Measurements from ENCODE around the gene MTSS2. TPM values are rescaled to one million over a fixed set of nuclear protein-coding genes. Genes with fewer than 3 reads are reported as not detected.

The MTSS2 gene
- total RNA-seq, 1 experiment from 2014 or later = 47.6 TPM

DNA sequence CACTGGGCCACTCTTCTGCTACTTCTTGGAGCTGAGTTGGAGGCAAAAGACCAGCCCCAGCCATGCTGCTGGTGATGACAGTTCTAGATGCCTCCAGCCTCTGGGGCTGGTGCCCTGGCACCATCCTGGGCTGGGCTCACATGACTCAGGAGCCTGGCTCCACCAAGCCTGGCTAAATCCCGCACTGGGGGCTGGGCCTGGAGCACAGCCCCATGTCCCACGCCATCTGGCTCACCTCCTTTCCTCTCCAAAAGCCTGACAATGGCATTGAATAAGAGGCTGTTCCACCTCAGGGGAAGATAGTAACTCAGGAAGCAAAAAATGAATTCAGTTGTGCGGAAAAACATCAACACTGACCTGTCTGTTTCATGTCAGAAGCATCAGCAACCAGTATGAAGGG is 45.1 kb upstream of the MTSS2 start:
- H3K4me3 ChIP-seq (ENCODE audit: low read depth, low read length, poor library complexity, severe bottlenecking) = no peak overlapping the region
- H3K27me3 ChIP-seq (replicated peaks; ENCODE audit: insufficient read depth, low read depth, low read length, poor library complexity) = no peaks in the 10 kb centered on the region
- H3K9me3 ChIP-seq (ENCODE audit: low read depth, low read length, poor library complexity, severe bottlenecking) = no peaks in the 10 kb centered on the region
- H3K4me1 ChIP-seq (ENCODE audit: insufficient read depth, low read length, poor library complexity, severe bottlenecking) = no peaks in the 10 kb centered on the region
- BruUV-seq (replicated peaks) = no TSS peak
- peaks cover 3% of the 10 kb centered on the region for H3K36me3 ChIP-seq (ENCODE audit: insufficient read depth, low read length, poor library complexity, severe bottlenecking)
- intact Hi-C loops (cut with micrococcal nuclease; ENCODE audit: unreplicated experiment) = no loop called here
- no peak for DNase-seq (ENCODE audit: low spot score)
- TF ChIP-seq EZH2 (IDR thresholded peaks at IDR 0.05; ENCODE audit: borderline replicate concordance, low read depth, low read length, poor library complexity, severe bottlenecking) (no peak), CTCF (conservative IDR thresholded peaks at IDR 0.05; ENCODE audit: low read depth, low read length) (no peak)
- ChIA-PET CTCF (no interaction called here), POLR2A (ENCODE audit: low non-redundant PET) (no interaction called here)
- no peak overlapping the region for H3K27ac ChIP-seq (ENCODE audit: low read depth, low read length, poor library complexity, severe bottlenecking)

GRCh38 chr16:70730031-70730430 is 44.2 kb upstream of the MTSS2 start:
- CTCF ChIA-PET = no interaction called here
- Histone ChIP-seq H3K4me1 (ENCODE audit: insufficient read depth, low read length, poor library complexity, severe bottlenecking) (no peaks in the 10 kb centered on the region), H3K9me3 (ENCODE audit: low read depth, low read length, poor library complexity, severe bottlenecking) (no peaks in the 10 kb centered on the region), H3K4me3 (ENCODE audit: low read depth, low read length, poor library complexity, severe bottlenecking) (no peak overlapping the region), H3K27ac (ENCODE audit: low read depth, low read length, poor library complexity, severe bottlenecking) (no peak overlapping the region), H3K36me3 (ENCODE audit: insufficient read depth, low read length, poor library complexity, severe bottlenecking) (peaks cover 3% of the 10 kb centered on the region), H3K27me3 (replicated peaks; ENCODE audit: insufficient read depth, low read depth, low read length, poor library complexity) (no peaks in the 10 kb centered on the region)
- POLR2A ChIA-PET (ENCODE audit: low non-redundant PET) = no interaction called here
- BruUV-seq (replicated peaks) = no TSS peak
- intact Hi-C loops (cut with micrococcal nuclease; ENCODE audit: unreplicated experiment) = no loop called here
- no peak for TF ChIP-seq CTCF (conservative IDR thresholded peaks at IDR 0.05; ENCODE audit: low read depth, low read length)
- no peak for TF ChIP-seq EZH2 (IDR thresholded peaks at IDR 0.05; ENCODE audit: borderline replicate concordance, low read depth, low read length, poor library complexity, severe bottlenecking)
- no peak for DNase-seq (ENCODE audit: low spot score)

DNA sequence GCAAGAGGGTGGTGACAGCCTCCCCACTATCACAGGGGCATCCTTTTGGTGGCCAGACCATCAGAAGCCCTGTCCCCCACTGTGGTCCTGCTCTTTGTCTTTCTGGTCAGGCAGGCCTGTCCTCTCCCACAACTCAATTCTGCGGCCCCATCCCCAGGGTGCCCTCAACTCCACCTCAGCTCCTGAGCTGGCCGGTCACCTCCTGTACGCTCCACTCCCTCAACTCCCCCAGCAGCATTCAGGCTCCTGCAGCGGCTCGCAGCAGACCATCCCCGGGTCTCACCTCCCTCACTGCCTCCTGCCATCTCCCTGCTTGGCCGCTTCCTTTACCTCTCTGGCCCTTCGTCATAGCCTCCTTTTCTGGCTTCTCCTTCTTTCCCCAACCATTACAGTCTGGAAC is 43.4 kb upstream of the MTSS2 start:
- ChIA-PET CTCF (no interaction called here), POLR2A (ENCODE audit: low non-redundant PET) (no interaction called here)
- no peaks in the 10 kb centered on the region for H3K4me1 ChIP-seq (ENCODE audit: insufficient read depth, low read length, poor library complexity, severe bottlenecking)
- H3K36me3 ChIP-seq (ENCODE audit: insufficient read depth, low read length, poor library complexity, severe bottlenecking) = peaks cover 3% of the 10 kb centered on the region
- BruUV-seq (replicated peaks) = no TSS peak
- no peak overlapping the region for H3K4me3 ChIP-seq (ENCODE audit: low read depth, low read length, poor library complexity, severe bottlenecking)
- TF ChIP-seq CTCF (conservative IDR thresholded peaks at IDR 0.05; ENCODE audit: low read depth, low read length) (no peak), EZH2 (IDR thresholded peaks at IDR 0.05; ENCODE audit: borderline replicate concordance, low read depth, low read length, poor library complexity, severe bottlenecking) (no peak)
- intact Hi-C loops (cut with micrococcal nuclease; ENCODE audit: unreplicated experiment) = no loop called here
- no peaks in the 10 kb centered on the region for H3K9me3 ChIP-seq (ENCODE audit: low read depth, low read length, poor library complexity, severe bottlenecking)
- no peaks in the 10 kb centered on the region for H3K27me3 ChIP-seq (replicated peaks; ENCODE audit: insufficient read depth, low read depth, low read length, poor library complexity)
- no peak for DNase-seq (ENCODE audit: low spot score)
- no peak overlapping the region for H3K27ac ChIP-seq (ENCODE audit: low read depth, low read length, poor library complexity, severe bottlenecking)
